Left cardiac atrium (tissue), 4 donors: ENCODE measurements around the gene CNIH4. TPM values are rescaled to one million over a fixed set of nuclear protein-coding genes. Genes with fewer than 3 reads are reported as not detected.
A peak's percentile ranks its signal among the peaks of the same experiment; 100 is the strongest.
"Not testable (repeated sequence)": the region's sequence is repeated elsewhere in the genome, so short reads cannot be mapped to it uniquely, and the experiment has no call there.

Experiments used
- ATAC-seq, 2 donors: fragments of 200-7000 bp; cut with Tn5 transposase; one replicate each; pipeline ENCODE4 v1.9.1; 2020; ENCODE audit warnings: mild to moderate bottlenecking in 2 of 2, moderate library complexity in 2 of 2
- DNase-seq: peaks from one replicate; pipeline ENCODE4 v3.0.0-alpha.2; 2020
- intact Hi-C, 2 donors: fragments of 100-400 bp; cut with DNase I; formaldehyde crosslinking; loops; one replicate each; pipeline versions ENCODE4 v1.14.1 to v1.15.1; 2022 to 2023
- total RNA-seq, 2 donors: library from RNA; stranded (reverse); fragmentation: NEBNext Ultra II Directional; extraction: Animal tissue kit (Norgen Biotek cat#: 25700); gene quantifications; one replicate each; pipeline ENCODE4 v1.2.1, GENCODE V29; 2021
- donor health status: DM: no; HTN: yes; CAD: no.
- donor health status: DM: no; HTN: yes; CAD: no; lungs with severe emphysema.
- donor health status: DM: yes; HTN: yes; CAD: no.
- donor health status: Dilated cardiomyopathy.

The CNIH4 gene
- total RNA-seq, 2 donors from 2014 or later: 32.3 to 32.8 TPM

DNA sequence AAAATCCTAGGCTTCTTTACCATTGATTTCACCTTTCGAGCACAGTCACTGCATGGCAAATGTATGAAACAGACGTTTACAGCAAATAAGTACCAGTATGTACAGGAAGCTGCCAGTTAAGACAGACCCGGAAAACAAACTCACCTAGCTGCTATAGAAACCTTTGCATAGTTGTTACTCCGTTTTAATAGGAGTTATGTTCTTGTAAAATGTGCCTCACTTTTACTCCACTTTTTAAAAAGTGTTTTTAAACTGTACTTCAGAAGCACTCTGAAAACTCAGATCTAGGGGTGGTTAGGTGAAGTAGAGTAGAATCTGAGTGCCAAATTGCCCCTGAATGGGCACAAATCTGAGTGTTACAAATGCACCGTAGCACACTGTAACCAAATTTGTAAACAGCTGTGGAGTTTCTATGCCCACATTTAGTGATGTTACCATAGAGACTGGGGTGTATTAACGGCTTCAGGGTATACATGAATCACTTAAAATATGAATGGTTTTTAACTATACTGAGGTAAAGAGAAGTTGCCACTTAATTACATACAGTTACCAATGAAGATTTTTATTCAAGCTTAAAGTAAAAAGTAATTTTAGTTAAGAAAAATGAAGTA, 30.7 kb downstream of the CNIH4 start:
- ATAC-seq: no peak
- DNase-seq: no peak
- intact Hi-C loops: no loop called here

DNA sequence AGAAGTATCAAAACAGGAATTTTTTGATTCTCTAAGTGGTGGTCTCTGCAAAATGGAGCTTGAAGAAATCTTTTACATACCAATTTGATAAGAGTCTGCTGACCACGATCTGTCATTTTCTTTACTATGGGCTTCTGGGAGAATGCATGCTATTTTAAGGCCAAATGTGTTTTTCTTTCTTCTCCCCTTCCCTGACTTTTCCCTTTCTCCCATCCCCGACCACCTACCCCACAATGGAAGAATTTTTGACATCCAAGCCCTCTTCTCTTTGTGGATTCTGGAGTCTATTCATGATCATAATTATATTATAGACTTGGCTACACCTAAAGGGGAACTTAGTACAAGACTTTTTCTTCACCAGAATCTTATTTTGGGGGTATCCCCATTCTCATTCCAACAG, 31.3 kb downstream of the CNIH4 start:
- intact Hi-C loops: no loop called here
- no peak for DNase-seq
- ATAC-seq: no peak

DNA sequence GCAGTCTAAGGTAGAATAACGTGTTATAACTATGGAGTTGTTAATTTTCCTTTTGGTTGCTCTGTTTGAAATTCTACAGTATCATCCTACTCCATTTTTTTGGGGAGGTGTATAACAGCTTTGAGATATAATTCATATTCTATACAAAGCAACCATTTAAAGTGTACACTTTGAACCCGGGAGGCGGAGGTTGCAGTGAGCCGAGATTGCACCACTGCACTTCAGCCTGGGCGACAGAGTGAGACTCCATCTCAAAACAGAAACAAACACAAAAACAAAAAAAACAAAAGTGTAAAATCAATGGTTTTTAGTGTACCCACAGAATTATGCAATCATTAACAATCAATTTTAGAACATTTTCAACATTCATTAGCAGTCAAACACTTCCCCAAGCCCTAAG, 33.8 kb downstream of the CNIH4 start:
- intact Hi-C loops: no loop called here
- no peak for ATAC-seq
- no peak for DNase-seq

GRCh38 chr1:224392411-224393249, 36.0 kb downstream of the CNIH4 start:
- DNase-seq: no peak
- intact Hi-C loops: no loop called here
- no peak for ATAC-seq

- DNase-seq (no peak), ATAC-seq (no peak)
- intact Hi-C loops: no loop called here
These were observed 36.6 kb downstream of the CNIH4 start for GRCh38 chr1:224393294-224393693.

- intact Hi-C loops: no loop called here
- ATAC-seq: no peak
These were observed 43.2 kb downstream of the CNIH4 start for GRCh38 chr1:224399887-224400286.

DNA sequence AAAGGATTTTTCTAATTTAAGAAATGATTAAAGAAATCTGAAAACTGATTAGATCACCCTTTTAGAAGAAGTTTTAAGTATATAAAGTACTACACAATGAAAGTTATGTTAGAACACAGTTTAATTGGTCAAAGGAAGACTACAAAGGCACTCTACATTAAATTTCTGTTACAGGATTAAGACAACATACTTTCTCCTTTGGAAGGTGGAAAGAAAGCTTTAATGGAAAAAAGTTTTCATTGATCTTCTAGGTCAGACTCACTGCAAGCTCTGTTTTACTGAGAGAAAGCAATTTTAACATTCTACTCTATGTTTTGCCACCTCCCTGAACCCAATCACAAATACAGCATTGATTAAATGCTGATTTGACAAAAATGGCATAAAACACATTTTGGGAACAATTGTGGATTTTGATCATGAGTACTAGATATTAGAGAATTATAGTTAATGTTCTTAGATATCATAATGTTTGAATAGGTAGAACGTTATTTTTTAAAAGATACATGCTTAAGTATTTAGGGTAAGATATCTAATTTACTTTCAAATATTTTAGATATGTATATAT, 45.9 kb downstream of the CNIH4 start:
- no peak for ATAC-seq
- no peak for DNase-seq
- intact Hi-C loops: no loop called here

More at GRCh38 chr1:224399887-224400286, 43.2 kb downstream of the CNIH4 start:
- DNase-seq: no peak

DNA sequence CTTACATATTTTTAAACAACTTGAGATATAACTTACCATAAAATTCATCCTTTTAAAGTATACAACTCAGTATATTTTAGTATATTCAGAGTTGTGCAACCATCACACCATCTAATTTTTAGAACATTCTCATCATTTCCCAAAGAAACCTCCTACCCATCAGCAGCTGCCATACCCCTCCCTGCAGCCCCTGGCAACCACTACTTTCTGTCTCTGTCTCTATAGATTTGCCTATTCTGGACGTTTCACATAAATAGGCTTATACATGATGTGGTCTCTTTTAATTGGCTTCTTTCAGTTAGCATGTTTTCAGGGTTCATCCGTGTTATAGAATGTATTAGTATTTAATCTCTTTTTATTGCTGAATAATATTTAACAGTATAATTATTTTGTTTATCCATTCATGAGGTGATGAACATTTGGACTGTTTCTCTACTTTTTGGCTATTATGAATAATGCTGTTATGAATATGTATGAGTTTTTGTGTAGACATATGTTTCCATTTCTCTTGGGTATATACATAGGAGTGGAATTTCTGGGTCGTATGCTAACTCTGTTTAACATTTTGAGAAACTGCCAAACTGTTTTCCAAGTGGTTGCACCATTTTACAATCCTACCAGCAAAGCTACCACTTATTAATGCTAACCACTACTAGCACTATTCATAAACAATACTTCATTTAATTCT, 48.4 kb downstream of the CNIH4 start:
- no peak for ATAC-seq
- intact Hi-C loops: no loop called here
- no peak for DNase-seq

GRCh38 chr1:224405604-224405970, 48.9 kb downstream of the CNIH4 start:
- ATAC-seq (no peak), DNase-seq (no peak)
- intact Hi-C loops: no loop called here

DNA sequence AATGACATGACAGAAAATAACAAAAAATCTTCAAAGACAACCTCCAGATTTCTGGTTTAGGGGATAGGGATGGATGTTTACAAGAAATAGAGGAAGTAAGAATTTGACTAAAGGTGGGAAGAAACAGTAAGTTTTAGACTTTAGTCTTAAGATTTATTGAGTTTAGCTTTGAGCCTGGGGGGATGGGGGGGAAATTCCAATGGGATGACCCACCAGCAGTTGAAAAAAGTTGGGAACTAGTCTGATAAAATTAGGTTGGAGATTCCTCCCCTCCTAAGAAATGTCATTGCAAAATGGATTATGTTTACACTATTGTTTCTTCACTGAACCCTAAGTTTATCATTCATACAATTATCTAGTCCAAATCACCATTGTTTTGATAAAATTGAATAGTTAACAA, 49.5 kb downstream of the CNIH4 start:
- intact Hi-C loops: no loop called here
- no peak for ATAC-seq
- no peak for DNase-seq

- intact Hi-C loops: no loop called here
- ATAC-seq: peak in 1 of 2 donors; percentile 38
- no peak for DNase-seq
These were observed 51.1 kb downstream of the CNIH4 start for GRCh38 chr1:224407571-224408293.

GRCh38 chr1:224408294-224408590, 51.6 kb downstream of the CNIH4 start:
- no peak for ATAC-seq
- no peak for DNase-seq
- intact Hi-C loops: no loop called here

DNA sequence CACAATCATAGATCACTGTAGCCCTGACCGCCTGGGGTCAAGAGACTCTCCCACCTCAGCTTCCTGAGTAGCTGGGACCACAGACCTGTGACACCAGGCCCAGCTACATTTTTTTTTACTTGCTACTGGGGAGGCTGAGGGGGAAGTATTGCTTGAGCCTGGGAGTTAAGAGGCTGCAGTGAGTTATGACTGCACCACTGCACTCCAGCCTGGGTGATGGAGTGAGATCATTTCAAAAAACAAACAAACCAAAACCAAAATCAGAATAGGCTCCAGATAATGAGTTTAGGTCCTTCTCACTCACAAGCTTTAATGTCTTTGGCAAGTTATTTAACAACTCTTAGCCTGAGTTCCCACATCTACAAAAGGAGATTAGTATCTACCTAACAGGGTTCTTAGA, 55.1 kb downstream of the CNIH4 start:
- intact Hi-C loops: no loop called here
- no peak for ATAC-seq
- no peak for DNase-seq

DNA sequence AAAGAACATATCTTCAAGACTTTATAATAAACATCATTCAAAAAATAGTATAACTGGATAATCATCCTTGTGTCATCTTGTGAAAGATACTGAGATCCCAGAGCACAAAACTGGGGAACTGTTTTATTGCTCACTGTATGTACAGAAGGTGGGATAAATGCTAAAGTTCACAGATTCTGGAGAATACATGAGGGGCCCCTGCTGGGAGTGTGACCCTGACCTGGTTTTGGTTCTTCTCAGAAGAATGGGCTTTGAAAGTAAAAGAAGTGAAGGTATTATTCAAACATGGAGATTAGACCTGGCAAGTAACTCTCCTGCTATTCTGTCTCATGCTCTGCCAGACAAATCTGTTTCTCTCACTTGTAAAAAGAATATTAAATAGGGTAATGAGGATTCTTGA, 63.4 kb downstream of the CNIH4 start:
- DNase-seq: no peak
- intact Hi-C loops: no loop called here
- no peak for ATAC-seq

- ATAC-seq (no peak), DNase-seq (no peak)
- intact Hi-C loops: no loop called here
These were observed 68.7 kb downstream of the CNIH4 start for GRCh38 chr1:224425279-224425884.

GRCh38 chr1:224426869-224427268, 70.2 kb downstream of the CNIH4 start:
- DNase-seq, ATAC-seq, intact Hi-C loops: not testable (repeated sequence)

- ATAC-seq: peak in 1 of 2 donors; percentile 65
- no peak for DNase-seq
- intact Hi-C loops: no loop called here
These were observed 70.7 kb downstream of the CNIH4 start for GRCh38 chr1:224427346-224427745.

DNA sequence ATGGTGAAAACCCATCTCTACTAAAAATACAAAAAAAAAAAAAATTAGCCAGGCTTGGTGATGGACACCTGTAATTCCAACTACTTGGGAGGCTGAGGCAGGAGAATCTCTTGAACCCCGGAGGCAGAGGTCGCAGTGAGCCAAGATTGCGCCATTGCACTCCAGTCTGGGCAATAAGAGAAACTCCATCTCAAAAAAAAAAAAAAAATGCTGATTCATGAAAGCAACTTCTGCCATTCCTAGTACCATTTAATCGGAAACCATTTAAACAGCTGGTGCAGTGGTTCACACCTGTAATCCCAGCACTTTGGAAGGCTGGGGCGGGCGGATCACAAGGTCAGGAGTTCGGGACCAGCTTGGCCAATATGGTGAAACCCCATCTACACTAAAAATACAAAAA, 72.0 kb downstream of the CNIH4 start:
- DNase-seq, intact Hi-C loops, ATAC-seq: not testable (repeated sequence)
